Panc1 (cell line): ENCODE measurements around the gene NEGR1. TPM values are rescaled to one million over a fixed set of nuclear protein-coding genes. Genes with fewer than 3 reads are reported as not detected.

Source experiments
- ATAC-seq: fragments of 200-7000 bp; cut with Tn5 transposase; 2 replicates; pipeline ENCODE4 v1.9.1; 2020; ENCODE audit warnings: mild to moderate bottlenecking, moderate library complexity
- BruUV-seq: library from RNA; stranded (reverse); fragments of 400-500 nt; replicated peaks from 2 replicates; lab custom pipeline; 2021; lab: Mats Ljungman, UMichigan
- CTCF ChIA-PET: fragments of 300-600 bp; sonication (Branson Sonifier 250); formaldehyde crosslinking; loops from one replicate; lab custom pipeline; 2022; ENCODE audit warnings: antibody characterized with exemption; lab: Charles Lee
- POLR2A ChIA-PET: fragments of 300-600 bp; sonication (Branson Sonifier 250); formaldehyde crosslinking; loops from one replicate; lab custom pipeline; 2022; ENCODE audit warnings: antibody characterized with exemption; lab: Charles Lee
- DNase-seq: peaks from one replicate; pipeline ENCODE4 v3.0.0-alpha.2; 2010; ENCODE audit warnings: low read depth, low spot score
- H3K27ac ChIP-seq: 2 replicates; pipeline ENCODE4 v1.5.1; 2011; ENCODE audit warnings: mild to moderate bottlenecking, low read length, inconsistent platforms
- H3K27me3 ChIP-seq: fragments of 200-500 bp; sonication (Bioruptor generic); 2 replicates; pipeline ENCODE4 v1.6.0; 2014; ENCODE audit warnings: low read length, inconsistent platforms; ENCODE audit not compliant: control insufficient read depth, insufficient read depth
- H3K36me3 ChIP-seq: fragments of 200-500 bp; sonication (Bioruptor generic); 2 replicates; pipeline ENCODE4 v1.5.1; 2014; ENCODE audit warnings: inconsistent platforms, mild to moderate bottlenecking, low read length, moderate library complexity; ENCODE audit not compliant: control insufficient read depth, insufficient read depth
- H3K4me1 ChIP-seq: 2 replicates; pipeline ENCODE4 v1.5.1; 2011; ENCODE audit warnings: inconsistent platforms, mild to moderate bottlenecking, low read length, moderate library complexity; ENCODE audit not compliant: control insufficient read depth, insufficient read depth
- H3K4me3 ChIP-seq, 2 experiments: 2 replicates each; pipeline ENCODE4 v1.5.1; 2011 to 2012; ENCODE audit warnings: low read depth in 2 of 2, low read length in 2 of 2, mild to moderate bottlenecking in 2 of 2, inconsistent platforms in 1 of 2, moderate library complexity in 1 of 2
- H3K9me3 ChIP-seq: fragments of 200-500 bp; sonication (Bioruptor generic); 2 replicates; pipeline ENCODE4 v1.5.1; 2014; ENCODE audit warnings: low read depth, mild to moderate bottlenecking, inconsistent platforms, low read length, moderate library complexity; ENCODE audit not compliant: control insufficient read depth, insufficient read depth
- POLR2AphosphoS5 ChIP-seq: IDR thresholded peaks from 2 replicates; pipeline ENCODE4 v1.6.1; 2012; ENCODE audit warnings: mild to moderate bottlenecking, low read depth, low read length, moderate library complexity
- SIN3A ChIP-seq: IDR thresholded peaks from 2 replicates; pipeline ENCODE4 v1.6.1; 2012; ENCODE audit warnings: low read depth, mild to moderate bottlenecking, low read length, moderate library complexity, borderline replicate concordance; ENCODE audit not compliant: insufficient read depth
- TCF7L2 ChIP-seq: IDR thresholded peaks from 2 replicates; pipeline ENCODE4 v1.6.1; 2011; ENCODE audit warnings: mild to moderate bottlenecking, low read depth, low read length, inconsistent platforms
- in situ Hi-C: cut with HindIII; loops from 2 replicates; pipeline ENCODE4 v1.10.0; 2016; ENCODE audit warnings: low sequenced_read_pairs, low pct_unique_long_range_greater_than_20kb
- intact Hi-C: fragments of 100-400 bp; cut with micrococcal nuclease; formaldehyde crosslinking; loops from one replicate; pipeline ENCODE4 v1.10.0; 2022; ENCODE audit not compliant: unreplicated experiment
- total RNA-seq: library from RNA; stranded (reverse); gene quantifications from one replicate; pipeline ENCODE4 v1.2.1, GENCODE V29; 2021; ENCODE audit not compliant: unreplicated experiment
- TF ChIP-seq, protein P1 (sequence below), 2 experiments: IDR thresholded peaks; 2 replicates each; pipeline ENCODE4 v1.6.1; 2011 to 2012; ENCODE audit warnings: low read depth in 2 of 2, control low read depth in 1 of 2, low read length in 1 of 2, mild to moderate bottlenecking in 1 of 2, moderate library complexity in 1 of 2; ENCODE audit not compliant: insufficient read depth in 1 of 2
- TF ChIP-seq, protein P2 (sequence below): fragments of 450-650 bp; IDR thresholded peaks from 2 replicates; pipeline ENCODE4 v1.5.1; 2017; ENCODE audit warnings: mild to moderate bottlenecking

Gene NEGR1
- total RNA-seq, 1 experiment from 2014 or later = 2.7 TPM

- Histone ChIP-seq H3K4me3 (no peak overlapping the region), H3K9me3 (no peaks in the 10 kb centered on the region), H3K4me1 (no peaks in the 10 kb centered on the region), H3K27me3 (no peaks in the 10 kb centered on the region), H3K27ac (no peak overlapping the region), H3K36me3 (no peaks in the 10 kb centered on the region)
- in situ Hi-C loops = no loop called here
- ATAC-seq (no peak), DNase-seq (no peak)
- BruUV-seq = no TSS peak
- TF ChIP-seq POLR2AphosphoS5 (no peak), SIN3A (no peak)
- TF ChIP-seq, protein P1, sequence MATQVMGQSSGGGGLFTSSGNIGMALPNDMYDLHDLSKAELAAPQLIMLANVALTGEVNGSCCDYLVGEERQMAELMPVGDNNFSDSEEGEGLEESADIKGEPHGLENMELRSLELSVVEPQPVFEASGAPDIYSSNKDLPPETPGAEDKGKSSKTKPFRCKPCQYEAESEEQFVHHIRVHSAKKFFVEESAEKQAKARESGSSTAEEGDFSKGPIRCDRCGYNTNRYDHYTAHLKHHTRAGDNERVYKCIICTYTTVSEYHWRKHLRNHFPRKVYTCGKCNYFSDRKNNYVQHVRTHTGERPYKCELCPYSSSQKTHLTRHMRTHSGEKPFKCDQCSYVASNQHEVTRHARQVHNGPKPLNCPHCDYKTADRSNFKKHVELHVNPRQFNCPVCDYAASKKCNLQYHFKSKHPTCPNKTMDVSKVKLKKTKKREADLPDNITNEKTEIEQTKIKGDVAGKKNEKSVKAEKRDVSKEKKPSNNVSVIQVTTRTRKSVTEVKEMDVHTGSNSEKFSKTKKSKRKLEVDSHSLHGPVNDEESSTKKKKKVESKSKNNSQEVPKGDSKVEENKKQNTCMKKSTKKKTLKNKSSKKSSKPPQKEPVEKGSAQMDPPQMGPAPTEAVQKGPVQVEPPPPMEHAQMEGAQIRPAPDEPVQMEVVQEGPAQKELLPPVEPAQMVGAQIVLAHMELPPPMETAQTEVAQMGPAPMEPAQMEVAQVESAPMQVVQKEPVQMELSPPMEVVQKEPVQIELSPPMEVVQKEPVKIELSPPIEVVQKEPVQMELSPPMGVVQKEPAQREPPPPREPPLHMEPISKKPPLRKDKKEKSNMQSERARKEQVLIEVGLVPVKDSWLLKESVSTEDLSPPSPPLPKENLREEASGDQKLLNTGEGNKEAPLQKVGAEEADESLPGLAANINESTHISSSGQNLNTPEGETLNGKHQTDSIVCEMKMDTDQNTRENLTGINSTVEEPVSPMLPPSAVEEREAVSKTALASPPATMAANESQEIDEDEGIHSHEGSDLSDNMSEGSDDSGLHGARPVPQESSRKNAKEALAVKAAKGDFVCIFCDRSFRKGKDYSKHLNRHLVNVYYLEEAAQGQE (IDR thresholded peaks at IDR 0.05; ENCODE audit: insufficient read depth in 1 of 2, low read depth in 2 of 2, low read length in 1 of 2) = no peak
- TF ChIP-seq, protein P2, sequence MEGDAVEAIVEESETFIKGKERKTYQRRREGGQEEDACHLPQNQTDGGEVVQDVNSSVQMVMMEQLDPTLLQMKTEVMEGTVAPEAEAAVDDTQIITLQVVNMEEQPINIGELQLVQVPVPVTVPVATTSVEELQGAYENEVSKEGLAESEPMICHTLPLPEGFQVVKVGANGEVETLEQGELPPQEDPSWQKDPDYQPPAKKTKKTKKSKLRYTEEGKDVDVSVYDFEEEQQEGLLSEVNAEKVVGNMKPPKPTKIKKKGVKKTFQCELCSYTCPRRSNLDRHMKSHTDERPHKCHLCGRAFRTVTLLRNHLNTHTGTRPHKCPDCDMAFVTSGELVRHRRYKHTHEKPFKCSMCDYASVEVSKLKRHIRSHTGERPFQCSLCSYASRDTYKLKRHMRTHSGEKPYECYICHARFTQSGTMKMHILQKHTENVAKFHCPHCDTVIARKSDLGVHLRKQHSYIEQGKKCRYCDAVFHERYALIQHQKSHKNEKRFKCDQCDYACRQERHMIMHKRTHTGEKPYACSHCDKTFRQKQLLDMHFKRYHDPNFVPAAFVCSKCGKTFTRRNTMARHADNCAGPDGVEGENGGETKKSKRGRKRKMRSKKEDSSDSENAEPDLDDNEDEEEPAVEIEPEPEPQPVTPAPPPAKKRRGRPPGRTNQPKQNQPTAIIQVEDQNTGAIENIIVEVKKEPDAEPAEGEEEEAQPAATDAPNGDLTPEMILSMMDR = no peak
- ChIA-PET CTCF (no interaction called here), POLR2A (no interaction called here)
- intact Hi-C loops = no loop called here
These were observed 400.1 kb downstream of the NEGR1 start for GRCh38 chr1:71882226-71882625.

DNA sequence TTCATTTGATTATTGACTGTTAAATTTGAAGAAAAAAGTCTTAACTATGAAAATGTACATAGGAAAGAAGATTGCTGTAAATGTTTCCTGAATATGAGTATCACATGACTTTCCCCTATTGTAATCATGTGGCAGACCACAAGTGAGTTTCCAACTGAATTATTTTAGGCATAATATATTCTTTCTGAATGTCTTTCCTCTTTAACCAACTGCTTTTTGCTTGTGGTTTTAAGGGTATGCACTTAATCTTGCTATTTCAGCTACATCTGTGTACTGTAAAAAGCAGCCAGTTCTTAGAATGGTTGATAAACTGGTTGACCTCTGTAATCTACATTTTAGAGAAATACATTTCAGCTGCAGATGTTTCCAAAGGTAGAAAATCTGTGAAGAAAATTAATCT is 400.7 kb downstream of the NEGR1 start:
- Histone ChIP-seq H3K9me3 (no peaks in the 10 kb centered on the region), H3K4me1 (no peaks in the 10 kb centered on the region), H3K27me3 (no peaks in the 10 kb centered on the region), H3K27ac (no peak overlapping the region), H3K36me3 (no peaks in the 10 kb centered on the region), H3K4me3 (no peak overlapping the region)
- ATAC-seq = no peak
- in situ Hi-C loops = no loop called here
- POLR2A ChIA-PET = no interaction called here
- no peak for DNase-seq
- CTCF ChIA-PET = no interaction called here
- intact Hi-C loops = no loop called here
- no TSS peak for BruUV-seq
- TF ChIP-seq SIN3A (no peak), POLR2AphosphoS5 (no peak), TCF7L2 (no peak)
- TF ChIP-seq, protein P1 (IDR thresholded peaks at IDR 0.05; ENCODE audit: insufficient read depth in 1 of 2, low read depth in 2 of 2, low read length in 1 of 2) = no peak
- TF ChIP-seq, protein P2 = no peak
